HG02678 (cell line): ENCODE measurements around the gene TTLL13.
"Not testable (repeated sequence)": the region's sequence is repeated elsewhere in the genome, so short reads cannot be mapped to it uniquely, and the experiment has no call there.

Experiments used
- ATAC-seq: cut with Tn5 transposase; IDR thresholded peaks from one replicate; pipeline ENCODE4 v1.9.1; 2021; ENCODE audit warnings: mild to moderate bottlenecking, moderate library complexity; ENCODE audit not compliant: unreplicated experiment

Gene TTLL13

DNA sequence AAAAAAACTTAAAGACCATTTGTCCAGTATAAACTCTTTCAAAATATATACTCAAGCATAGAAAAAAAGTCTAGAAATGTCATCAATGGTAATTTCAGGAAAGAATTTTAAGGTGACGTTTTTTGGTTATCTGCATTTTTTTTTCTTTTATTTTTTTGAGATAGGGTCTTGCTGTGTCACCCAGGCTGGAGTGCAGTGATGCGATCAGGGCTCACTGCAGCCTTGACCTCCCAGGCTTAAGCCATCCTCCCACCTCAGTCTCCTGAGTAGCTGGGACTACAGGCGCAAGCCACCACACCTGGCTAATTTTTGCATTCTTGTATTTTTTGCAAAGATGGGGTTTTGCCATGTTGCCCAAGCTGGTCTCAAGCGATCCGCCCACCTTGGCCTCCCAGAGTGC lies 31.4 kb downstream of the TTLL13 start:
- ATAC-seq, result not testable (repeated sequence)

GRCh38 chr15:90281637-90282036 lies 32.3 kb downstream of the TTLL13 start:
- ATAC-seq, result not testable (repeated sequence)

DNA sequence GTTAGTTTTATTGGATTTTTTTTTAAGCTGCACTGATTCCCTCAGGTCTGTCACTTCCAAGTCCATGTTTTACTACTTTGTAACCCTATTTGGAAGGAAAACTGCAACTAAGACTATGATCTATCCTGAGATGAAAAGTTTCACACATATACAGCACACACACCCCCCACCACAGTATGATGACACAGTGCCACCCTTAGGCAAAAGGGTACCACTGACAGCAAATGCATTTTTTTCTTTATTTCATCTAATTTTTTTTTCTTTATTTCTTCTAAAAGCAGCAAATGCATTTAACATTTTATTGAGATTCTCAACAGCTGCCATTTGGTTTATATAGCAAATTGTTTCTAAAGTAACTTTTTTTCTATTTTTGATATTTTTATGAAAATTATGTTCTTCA lies 37.3 kb downstream of the TTLL13 start:
- no peak for ATAC-seq

GRCh38 chr15:90287101-90287500 lies 37.7 kb downstream of the TTLL13 start:
- no peak for ATAC-seq

GRCh38 chr15:90287946-90288345 lies 38.6 kb downstream of the TTLL13 start:
- ATAC-seq, result no peak

- no peak for ATAC-seq
These were observed 42.5 kb downstream of the TTLL13 start for GRCh38 chr15:90291679-90292356.

GRCh38 chr15:90293040-90293810 lies 43.9 kb downstream of the TTLL13 start:
- ATAC-seq, result not testable (repeated sequence)

- no peak for ATAC-seq
These were observed 44.8 kb downstream of the TTLL13 start for GRCh38 chr15:90294159-90294558.

- ATAC-seq, result no peak
These were observed 45.4 kb downstream of the TTLL13 start for GRCh38 chr15:90294601-90295269.

DNA sequence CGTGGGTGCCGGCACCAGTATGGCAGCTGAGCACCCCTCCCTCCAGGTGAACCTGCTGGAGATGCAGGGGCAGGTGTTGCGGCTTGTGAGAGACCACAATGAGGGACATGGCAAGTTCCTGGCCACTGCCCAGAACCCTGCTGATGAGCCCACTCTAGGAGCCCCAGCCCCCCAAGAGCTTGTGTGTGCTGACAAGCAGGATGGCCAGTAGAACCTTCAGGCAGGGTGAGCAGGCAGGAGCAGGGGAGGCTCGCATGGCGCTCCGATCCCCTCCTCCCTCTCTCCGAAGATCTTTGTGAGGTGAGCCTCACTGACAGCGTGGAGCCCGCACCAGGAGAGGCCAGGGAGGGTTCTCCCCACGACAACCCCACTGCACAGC lies 45.9 kb downstream of the TTLL13 start:
- ATAC-seq, result no peak

DNA sequence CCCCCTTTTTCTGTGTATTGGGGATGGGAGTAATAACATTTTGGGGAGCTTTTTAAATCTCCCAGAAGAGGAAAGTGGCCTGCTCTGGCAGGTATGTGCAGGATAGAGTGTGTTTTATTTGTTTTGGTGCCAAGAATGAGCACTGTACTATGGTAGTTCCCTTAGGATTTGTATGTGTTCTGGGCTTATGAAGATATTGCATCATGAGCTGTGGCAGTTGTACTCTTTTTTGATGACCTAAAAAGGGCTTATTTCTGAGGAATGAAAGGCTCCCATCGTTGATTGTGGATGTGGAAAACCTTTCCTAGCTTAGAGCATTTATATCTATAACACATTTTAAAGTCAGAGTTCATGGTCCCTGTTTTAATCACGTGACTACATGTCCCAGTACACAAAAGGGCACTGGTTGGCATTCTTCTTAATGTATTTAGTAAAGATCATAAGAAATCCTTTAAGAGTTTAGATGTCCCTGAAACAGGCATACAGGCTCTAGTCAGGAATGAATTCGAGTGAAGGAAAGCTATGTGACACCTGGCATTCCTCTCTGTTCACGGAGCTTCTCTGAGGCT lies 47.0 kb downstream of the TTLL13 start:
- ATAC-seq, result not testable (repeated sequence)

DNA sequence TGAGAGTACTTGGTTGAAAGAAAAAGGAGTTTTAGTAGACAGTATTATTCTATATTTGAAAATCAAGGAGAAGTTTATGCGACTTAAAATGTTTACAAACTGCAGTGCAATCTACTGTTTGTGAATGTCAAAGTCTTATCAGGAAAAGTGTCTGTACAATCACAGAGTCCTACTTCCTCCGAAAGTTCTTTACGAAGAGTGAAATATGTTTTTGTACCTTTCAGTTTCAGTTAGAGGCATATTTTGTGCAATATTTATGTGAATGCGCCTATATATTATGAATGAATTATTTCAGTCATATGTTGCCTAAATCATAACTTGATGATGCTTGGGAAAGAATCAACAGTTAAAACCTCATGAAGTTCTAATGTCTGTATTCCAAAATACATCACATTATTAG lies 47.7 kb downstream of the TTLL13 start:
- ATAC-seq, result no peak

- no peak for ATAC-seq
These were observed 51.2 kb downstream of the TTLL13 start for GRCh38 chr15:90300541-90300940.

- ATAC-seq, result no peak
These were observed 51.8 kb downstream of the TTLL13 start for GRCh38 chr15:90300988-90301706.

- ATAC-seq, result no peak
These were observed 52.4 kb downstream of the TTLL13 start for GRCh38 chr15:90301707-90302300.

- not testable (repeated sequence) for ATAC-seq
These were observed 56.0 kb downstream of the TTLL13 start for GRCh38 chr15:90305355-90305754.

- ATAC-seq, result no peak
These were observed 56.6 kb downstream of the TTLL13 start for GRCh38 chr15:90305932-90306331.

DNA sequence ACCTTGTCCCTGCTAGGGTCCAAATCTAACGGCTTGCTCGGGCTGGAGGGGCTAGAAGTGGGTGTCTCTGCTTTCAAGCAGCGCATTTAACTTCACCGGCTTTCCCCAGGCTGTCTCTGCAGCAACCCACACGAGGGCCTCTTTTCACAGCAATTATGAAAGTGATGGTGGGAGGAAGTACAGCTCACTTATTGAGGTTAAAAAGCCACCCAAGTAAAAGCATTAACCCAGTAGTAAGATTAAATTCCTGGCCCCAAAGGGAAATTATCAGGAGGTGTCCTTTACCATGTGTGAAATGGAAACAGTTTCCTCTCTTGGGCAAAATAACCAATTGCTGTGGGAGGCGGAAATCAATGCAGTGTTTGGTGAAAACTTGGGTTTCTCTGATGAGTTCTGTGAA lies 57.2 kb downstream of the TTLL13 start:
- ATAC-seq, result peak; percentile 77

- ATAC-seq, result no peak
These were observed 58.3 kb downstream of the TTLL13 start for GRCh38 chr15:90307661-90308060.

GRCh38 chr15:90309020-90309419 lies 59.7 kb downstream of the TTLL13 start:
- no peak for ATAC-seq
